ENCODE data around the gene RDH16. TPM values are rescaled to one million over a fixed set of nuclear protein-coding genes. Genes with fewer than 3 reads are reported as not detected.

RDH16 gene
- total and polyA plus RNA-seq, 4 donors: 12.9 to 382 (median 219) TPM

DNA sequence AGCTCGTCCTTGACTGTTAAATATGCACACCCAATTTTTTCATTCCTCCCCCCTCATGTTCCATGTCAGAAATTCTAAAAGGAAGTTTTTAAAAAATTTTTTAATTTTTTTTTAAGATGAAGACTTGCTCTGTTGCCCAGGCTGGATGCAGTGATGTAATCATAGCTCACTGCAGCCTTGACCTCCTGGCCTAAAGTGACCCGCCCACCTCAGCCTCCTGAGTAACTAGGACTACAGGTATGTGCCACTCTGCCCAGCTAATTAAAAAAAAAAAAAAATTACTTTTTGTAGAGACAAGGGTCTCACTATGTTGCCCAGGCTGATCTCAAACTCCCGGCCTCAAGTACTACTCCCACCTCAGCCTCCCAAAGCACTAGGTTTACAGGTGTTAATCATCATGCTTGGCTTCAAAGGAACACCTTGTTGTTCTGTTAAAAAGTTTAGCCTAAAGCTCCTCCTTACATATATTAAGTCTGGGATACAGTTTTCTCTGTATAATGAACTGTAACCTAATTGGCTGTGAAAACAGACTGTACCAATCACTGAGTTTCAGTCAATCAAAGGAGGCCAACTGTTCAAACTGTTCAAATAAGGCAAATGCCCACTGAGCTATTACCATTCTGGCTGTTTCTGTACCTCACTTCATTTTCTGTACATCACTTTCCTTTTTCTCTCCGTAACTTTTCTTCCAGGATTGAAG, 41.0 kb downstream of the RDH16 start:
- DNase-seq (ENCODE audit: low spot score): no peak
- no peak overlapping the region for H3K9ac ChIP-seq (ENCODE audit: low read depth in 1 of 2, low read length in 2 of 2)
- 60% methylated on average over 4 of the region's 4 CpGs for WGBS
- H3K27ac ChIP-seq (ENCODE audit: low read depth in 1 of 2, low read length in 2 of 2): peak overlapping the region; percentile 6 to 57
- peaks cover 3 to 23% (median 9%) of the 10 kb centered on the region in 4 donors for H3K4me1 ChIP-seq (ENCODE audit: control insufficient read depth in 4 of 4, insufficient read depth in 4 of 4, low read length in 3 of 4)
- TF ChIP-seq YY1 (IDR thresholded peaks at IDR 0.05) (no peak), FOXA1 (IDR thresholded peaks at IDR 0.05) (no peak), HNF4G (IDR thresholded peaks at IDR 0.05) (no peak), JUND (IDR thresholded peaks at IDR 0.05) (no peak), HNF4A (conservative IDR thresholded peaks at IDR 0.05) (no peak), RAD21 (IDR thresholded peaks at IDR 0.05) (no peak), RXRA (IDR thresholded peaks at IDR 0.05) (peak in 1 of 2 donors; percentile 21)
- TF ChIP-seq, protein P1, sequence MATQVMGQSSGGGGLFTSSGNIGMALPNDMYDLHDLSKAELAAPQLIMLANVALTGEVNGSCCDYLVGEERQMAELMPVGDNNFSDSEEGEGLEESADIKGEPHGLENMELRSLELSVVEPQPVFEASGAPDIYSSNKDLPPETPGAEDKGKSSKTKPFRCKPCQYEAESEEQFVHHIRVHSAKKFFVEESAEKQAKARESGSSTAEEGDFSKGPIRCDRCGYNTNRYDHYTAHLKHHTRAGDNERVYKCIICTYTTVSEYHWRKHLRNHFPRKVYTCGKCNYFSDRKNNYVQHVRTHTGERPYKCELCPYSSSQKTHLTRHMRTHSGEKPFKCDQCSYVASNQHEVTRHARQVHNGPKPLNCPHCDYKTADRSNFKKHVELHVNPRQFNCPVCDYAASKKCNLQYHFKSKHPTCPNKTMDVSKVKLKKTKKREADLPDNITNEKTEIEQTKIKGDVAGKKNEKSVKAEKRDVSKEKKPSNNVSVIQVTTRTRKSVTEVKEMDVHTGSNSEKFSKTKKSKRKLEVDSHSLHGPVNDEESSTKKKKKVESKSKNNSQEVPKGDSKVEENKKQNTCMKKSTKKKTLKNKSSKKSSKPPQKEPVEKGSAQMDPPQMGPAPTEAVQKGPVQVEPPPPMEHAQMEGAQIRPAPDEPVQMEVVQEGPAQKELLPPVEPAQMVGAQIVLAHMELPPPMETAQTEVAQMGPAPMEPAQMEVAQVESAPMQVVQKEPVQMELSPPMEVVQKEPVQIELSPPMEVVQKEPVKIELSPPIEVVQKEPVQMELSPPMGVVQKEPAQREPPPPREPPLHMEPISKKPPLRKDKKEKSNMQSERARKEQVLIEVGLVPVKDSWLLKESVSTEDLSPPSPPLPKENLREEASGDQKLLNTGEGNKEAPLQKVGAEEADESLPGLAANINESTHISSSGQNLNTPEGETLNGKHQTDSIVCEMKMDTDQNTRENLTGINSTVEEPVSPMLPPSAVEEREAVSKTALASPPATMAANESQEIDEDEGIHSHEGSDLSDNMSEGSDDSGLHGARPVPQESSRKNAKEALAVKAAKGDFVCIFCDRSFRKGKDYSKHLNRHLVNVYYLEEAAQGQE (IDR thresholded peaks at IDR 0.05): no peak
- H3K36me3 ChIP-seq (ENCODE audit: control insufficient read depth in 4 of 4, insufficient read depth in 3 of 4, low read depth in 1 of 4, low read length in 3 of 4): no peaks in the 10 kb centered on the region
- H3K4me3 ChIP-seq (ENCODE audit: low read depth in 1 of 3, low read length in 3 of 3): no peak overlapping the region
- no peaks in the 10 kb centered on the region for H3K9me3 ChIP-seq (ENCODE audit: control insufficient read depth in 4 of 4, low read length in 3 of 4)
- H3K27me3 ChIP-seq (ENCODE audit: control insufficient read depth in 4 of 4, insufficient read depth in 4 of 4, low read length in 3 of 4): no peaks in the 10 kb centered on the region

DNA sequence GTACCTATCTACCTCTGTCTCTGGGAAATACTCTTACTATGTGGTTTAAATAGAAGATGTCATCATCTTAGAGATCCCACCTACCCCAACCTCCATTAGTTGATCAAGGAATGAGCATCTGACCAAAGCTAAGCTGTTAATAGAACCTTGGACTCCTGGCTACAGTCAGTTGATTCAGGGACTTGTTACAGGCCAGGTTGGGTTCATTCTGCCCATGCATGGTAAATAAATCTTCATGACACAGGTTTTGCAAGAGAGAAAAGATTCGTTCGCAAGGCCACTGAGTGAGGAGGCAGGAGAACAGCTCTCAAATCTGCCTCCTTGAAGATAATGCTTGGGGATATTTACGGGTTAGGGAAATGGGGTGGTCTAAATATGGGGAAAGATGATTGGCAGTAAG, 42.7 kb downstream of the RDH16 start:
- DNase-seq (ENCODE audit: low spot score): no peak
- H3K27ac ChIP-seq (ENCODE audit: low read depth in 1 of 2, low read length in 2 of 2): peak overlapping the region in 1 of 2 donors; percentile 48
- 44% methylated on average over 3 of the region's 3 CpGs for WGBS
- no peaks in the 10 kb centered on the region for H3K27me3 ChIP-seq (ENCODE audit: control insufficient read depth in 4 of 4, insufficient read depth in 4 of 4, low read length in 3 of 4)
- peaks cover 3 to 23% (median 9%) of the 10 kb centered on the region in 4 donors for H3K4me1 ChIP-seq (ENCODE audit: control insufficient read depth in 4 of 4, insufficient read depth in 4 of 4, low read length in 3 of 4)
- peak; percentile 74 for TF ChIP-seq FOXA1 (IDR thresholded peaks at IDR 0.05)
- TF ChIP-seq RAD21 (IDR thresholded peaks at IDR 0.05): peak; percentile 24 to 30
- peak; percentile 68 for TF ChIP-seq YY1 (IDR thresholded peaks at IDR 0.05)
- no peak for TF ChIP-seq NR2F2 (IDR thresholded peaks at IDR 0.05)
- TF ChIP-seq RXRA (IDR thresholded peaks at IDR 0.05): peak; percentile 71 to 94
- TF ChIP-seq, protein P2, sequence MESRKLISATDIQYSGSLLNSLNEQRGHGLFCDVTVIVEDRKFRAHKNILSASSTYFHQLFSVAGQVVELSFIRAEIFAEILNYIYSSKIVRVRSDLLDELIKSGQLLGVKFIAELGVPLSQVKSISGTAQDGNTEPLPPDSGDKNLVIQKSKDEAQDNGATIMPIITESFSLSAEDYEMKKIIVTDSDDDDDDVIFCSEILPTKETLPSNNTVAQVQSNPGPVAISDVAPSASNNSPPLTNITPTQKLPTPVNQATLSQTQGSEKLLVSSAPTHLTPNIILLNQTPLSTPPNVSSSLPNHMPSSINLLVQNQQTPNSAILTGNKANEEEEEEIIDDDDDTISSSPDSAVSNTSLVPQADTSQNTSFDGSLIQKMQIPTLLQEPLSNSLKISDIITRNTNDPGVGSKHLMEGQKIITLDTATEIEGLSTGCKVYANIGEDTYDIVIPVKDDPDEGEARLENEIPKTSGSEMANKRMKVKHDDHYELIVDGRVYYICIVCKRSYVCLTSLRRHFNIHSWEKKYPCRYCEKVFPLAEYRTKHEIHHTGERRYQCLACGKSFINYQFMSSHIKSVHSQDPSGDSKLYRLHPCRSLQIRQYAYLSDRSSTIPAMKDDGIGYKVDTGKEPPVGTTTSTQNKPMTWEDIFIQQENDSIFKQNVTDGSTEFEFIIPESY (IDR thresholded peaks at IDR 0.05): peak; percentile 59
- TF ChIP-seq GABPA (IDR thresholded peaks at IDR 0.05 in 1 of 2, conservative IDR thresholded peaks at IDR 0.05 in 1 of 2): no peak
- peak; percentile 35 for TF ChIP-seq SP1 (IDR thresholded peaks at IDR 0.05)
- TF ChIP-seq, protein P3, sequence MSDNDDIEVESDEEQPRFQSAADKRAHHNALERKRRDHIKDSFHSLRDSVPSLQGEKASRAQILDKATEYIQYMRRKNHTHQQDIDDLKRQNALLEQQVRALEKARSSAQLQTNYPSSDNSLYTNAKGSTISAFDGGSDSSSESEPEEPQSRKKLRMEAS (IDR thresholded peaks at IDR 0.05): peak; percentile 42
- TF ChIP-seq FOXA2 (IDR thresholded peaks at IDR 0.05): peak; percentile 82
- TF ChIP-seq EGR1 (IDR thresholded peaks at IDR 0.05; ENCODE audit: low read depth in 2 of 2): peak in 1 of 2 donors; percentile 96
- TF ChIP-seq HNF4G (IDR thresholded peaks at IDR 0.05): peak; percentile 25
- TF ChIP-seq TAF1 (conservative IDR thresholded peaks at IDR 0.05): no peak
- TF ChIP-seq, protein P1 (IDR thresholded peaks at IDR 0.05): no peak
- peak in 1 of 2 donors; percentile 68 for TF ChIP-seq JUND (IDR thresholded peaks at IDR 0.05)
- TF ChIP-seq HNF4A (conservative IDR thresholded peaks at IDR 0.05): peak; percentile 76 to 91
- H3K4me3 ChIP-seq (ENCODE audit: low read depth in 1 of 3, low read length in 3 of 3): no peak overlapping the region
- no peak overlapping the region for H3K9ac ChIP-seq (ENCODE audit: low read depth in 1 of 2, low read length in 2 of 2)
- peaks cover 0 to under 1% (median 0%) of the 10 kb centered on the region in 4 donors for H3K9me3 ChIP-seq (ENCODE audit: control insufficient read depth in 4 of 4, low read length in 3 of 4)
- H3K36me3 ChIP-seq (ENCODE audit: control insufficient read depth in 4 of 4, insufficient read depth in 3 of 4, low read depth in 1 of 4, low read length in 3 of 4): no peaks in the 10 kb centered on the region
